Activated CD8-positive, alpha-beta memory T cell treated with anti-CD3 and anti-CD28 coated beads for 36 hours (primary cell): ENCODE results near the gene SHKBP1. TPM values are rescaled to one million over a fixed set of nuclear protein-coding genes. Genes with fewer than 3 reads are reported as not detected.

Experiments used
- CTCF ChIA-PET: fragments of 350-600 bp; sonication (Branson Sonifier 250); formaldehyde crosslinking; loops from one replicate; lab custom pipeline; 2021; ENCODE audit warnings: antibody characterized with exemption; lab: Charles Lee
- POLR2A ChIA-PET: fragments of 350-600 bp; sonication (Branson Sonifier 250); formaldehyde crosslinking; loops from one replicate; lab custom pipeline; 2021; ENCODE audit warnings: antibody characterized with exemption; lab: Charles Lee
- total RNA-seq, 2 experiments: library from RNA; stranded (reverse); gene quantifications; one replicate each; pipeline ENCODE4 v1.2.3, GENCODE V29; 2021

The SHKBP1 gene
- total RNA-seq, 2 experiments from 2014 or later, result 86.7 to 93.5 TPM

DNA sequence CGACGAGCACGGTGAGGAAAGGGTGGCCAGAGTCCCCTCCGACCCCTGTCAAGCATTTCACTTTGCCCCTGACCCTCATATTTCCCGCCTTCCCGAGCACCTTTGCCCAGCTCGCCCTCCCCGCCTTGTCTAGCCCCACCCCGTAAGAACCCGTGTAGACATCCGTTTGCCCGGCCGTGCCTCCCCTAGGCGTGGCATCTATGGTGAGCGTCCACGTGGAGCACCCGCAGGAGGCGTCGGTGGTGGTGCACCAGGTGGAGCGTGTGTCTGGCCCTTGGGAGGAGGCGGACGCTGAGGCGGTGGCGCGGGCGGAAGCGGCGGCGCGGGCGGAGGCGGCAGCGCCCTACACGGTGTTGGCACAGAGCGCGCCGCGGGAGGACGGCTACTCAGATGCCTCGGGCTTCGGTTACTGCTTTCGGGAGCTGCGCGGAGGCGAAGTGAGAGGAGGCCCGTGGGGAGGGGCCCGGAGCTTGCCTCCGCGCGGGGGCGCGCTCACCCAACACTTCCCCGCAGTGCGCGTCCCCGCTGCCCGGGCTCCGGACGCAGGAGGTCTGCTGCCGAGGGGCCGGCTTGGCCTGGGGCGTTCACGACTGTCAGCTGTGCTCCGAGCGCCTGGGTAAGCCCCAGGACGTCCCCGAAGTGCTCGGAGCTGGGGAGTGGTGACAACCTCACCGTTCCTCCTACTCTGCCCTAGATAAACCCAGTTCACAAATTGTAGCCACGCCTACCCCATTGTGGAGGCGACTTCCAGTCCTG is 28.7 kb downstream of the SHKBP1 start:
- ChIA-PET POLR2A (interaction anchor here (0.6 to 3.5 kb wide), 4 partner anchors 9 to 35 kb away, joined by 3 to 28 read pairs (median 4); no protein-coding TSS in a partner anchor), CTCF (interaction anchor here (0.8 to 12.0 kb wide), 9 partner anchors 10 to 300 kb away, joined by 3 to 69 read pairs (median 4); no protein-coding TSS in a partner anchor)

- ChIA-PET CTCF (interaction anchor here (0.8 to 12.0 kb wide), 4 partner anchors 8 to 143 kb away, joined by 3 to 69 read pairs (median 10); no protein-coding TSS in a partner anchor), POLR2A (interaction anchor here (0.6 kb wide), 1 partner anchor 9 kb away, joined by 3 read pairs; no protein-coding TSS in a partner anchor)
Measured at GRCh38 chr19:40607311-40608239, 30.9 kb downstream of the SHKBP1 start.

DNA sequence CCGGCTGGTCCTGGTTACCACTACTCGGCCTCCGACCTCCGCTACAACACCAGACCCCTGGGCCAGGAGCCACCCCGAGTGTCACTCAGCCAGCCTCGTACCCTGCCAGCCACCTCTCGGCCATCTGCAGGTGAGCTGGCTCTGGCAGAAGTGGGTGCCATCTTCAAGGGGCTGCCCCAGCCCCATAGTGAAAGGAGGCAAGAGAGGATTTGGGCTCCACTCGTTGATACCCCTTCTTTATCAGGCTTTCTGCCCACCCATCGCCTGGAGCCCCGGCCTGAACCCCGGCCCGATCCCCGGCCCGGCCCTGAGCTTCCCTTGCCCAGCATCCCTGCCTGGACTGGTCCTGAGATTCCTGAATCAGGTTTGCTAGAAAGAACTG is 31.6 kb downstream of the SHKBP1 start:
- CTCF ChIA-PET, result interaction anchor here (0.8 to 12.0 kb wide), 5 partner anchors 9 to 144 kb away, joined by 3 to 69 read pairs (median 4); no protein-coding TSS in a partner anchor
- POLR2A ChIA-PET, result interaction anchor here (0.6 kb wide), 2 partner anchors 8 to 941 kb away, joined by 3 to 4 read pairs; no protein-coding TSS in a partner anchor

- POLR2A ChIA-PET, result interaction anchor here (1.7 kb wide), 1 partner anchor 142 kb away, joined by 6 read pairs; the partner anchor contains the start of genes ACTMAP and SNRPA
- CTCF ChIA-PET, result interaction anchor here (0.6 to 12.0 kb wide), 4 partner anchors 10 to 57 kb away, joined by 3 to 69 read pairs (median 10); no protein-coding TSS in a partner anchor
Measured at GRCh38 chr19:40608957-40609356, 32.3 kb downstream of the SHKBP1 start.

DNA sequence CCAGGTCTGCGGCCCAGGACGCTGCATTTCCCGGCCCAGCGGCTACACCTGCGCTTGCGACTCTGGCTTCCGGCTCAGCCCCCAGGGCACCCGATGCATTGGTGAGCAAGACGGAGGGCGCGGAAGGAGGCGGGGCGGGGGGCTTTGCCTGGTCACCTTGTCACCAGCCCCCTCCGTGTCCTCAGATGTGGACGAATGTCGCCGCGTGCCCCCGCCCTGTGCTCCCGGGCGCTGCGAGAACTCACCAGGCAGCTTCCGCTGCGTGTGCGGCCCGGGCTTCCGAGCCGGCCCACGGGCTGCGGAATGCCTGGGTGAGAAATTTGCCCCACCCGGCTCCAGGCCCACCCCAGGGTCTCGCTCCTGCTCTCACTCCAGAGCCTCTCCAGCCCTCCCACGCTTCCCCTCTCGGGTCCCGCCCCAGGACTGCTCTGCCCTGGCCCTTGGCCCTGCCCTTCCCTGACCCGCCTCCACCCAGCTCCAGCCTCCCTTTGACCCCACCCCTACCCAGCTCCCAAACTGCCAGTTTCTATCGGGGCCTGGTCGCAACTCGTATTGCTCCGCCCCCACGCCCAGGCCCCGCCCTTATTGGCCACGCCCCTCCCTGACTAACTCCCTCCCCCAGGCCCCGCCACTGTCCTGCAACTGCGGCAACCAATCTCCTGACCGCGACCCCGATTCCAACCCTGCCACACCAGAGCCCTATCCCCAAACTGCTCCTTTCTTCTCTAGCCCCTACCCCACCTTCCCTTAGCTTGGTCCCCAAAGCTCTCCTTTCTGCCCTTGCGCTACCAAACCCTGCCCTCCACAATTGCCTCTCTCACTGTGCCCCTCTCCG is 33.1 kb downstream of the SHKBP1 start:
- ChIA-PET POLR2A (interaction anchor here (1.0 to 1.7 kb wide), 3 partner anchors 21 to 141 kb away, joined by 3 to 6 read pairs (median 3); partner anchors contain the start of genes ACTMAP and SNRPA), CTCF (interaction anchor here (0.6 to 12.0 kb wide), 5 partner anchors 10 to 1176 kb away, joined by 3 to 69 read pairs (median 3); no protein-coding TSS in a partner anchor)

DNA sequence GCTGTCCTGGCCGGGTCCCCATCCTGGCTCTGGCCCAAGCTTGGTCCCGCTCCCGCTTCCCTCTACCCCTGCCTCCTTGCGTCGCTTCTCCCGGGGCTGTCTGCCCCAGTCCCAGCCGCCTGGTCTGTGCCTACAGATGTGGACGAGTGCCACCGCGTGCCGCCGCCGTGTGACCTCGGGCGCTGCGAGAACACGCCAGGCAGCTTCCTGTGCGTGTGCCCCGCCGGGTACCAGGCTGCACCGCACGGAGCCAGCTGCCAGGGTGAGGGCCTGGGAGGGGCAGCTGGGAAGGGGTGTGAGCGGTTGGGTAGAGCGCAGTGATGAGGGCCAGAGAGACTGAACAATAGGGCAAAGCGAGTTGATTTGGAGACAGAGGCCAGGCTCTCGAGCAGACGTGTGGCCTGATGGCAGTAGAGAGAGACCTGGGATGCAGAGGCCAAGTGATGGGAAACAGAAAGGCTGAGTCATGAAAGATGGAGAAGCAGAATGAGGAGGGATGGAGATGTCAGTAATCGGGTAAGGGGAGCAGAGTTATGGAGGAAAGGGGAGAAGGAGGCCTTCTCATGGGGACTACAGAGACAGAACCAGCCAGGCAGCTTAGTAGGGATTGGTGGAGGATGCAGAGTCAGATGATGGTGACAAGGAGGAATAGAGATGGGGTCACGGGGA is 33.9 kb downstream of the SHKBP1 start:
- CTCF ChIA-PET, result interaction anchor here (1.0 to 3.4 kb wide), 2 partner anchors 11 to 24 kb away, joined by 3 to 17 read pairs; no protein-coding TSS in a partner anchor
- POLR2A ChIA-PET, result interaction anchor here (1.0 to 1.7 kb wide), 3 partner anchors 20 to 140 kb away, joined by 3 to 6 read pairs (median 3); partner anchors contain the start of genes ACTMAP and SNRPA

DNA sequence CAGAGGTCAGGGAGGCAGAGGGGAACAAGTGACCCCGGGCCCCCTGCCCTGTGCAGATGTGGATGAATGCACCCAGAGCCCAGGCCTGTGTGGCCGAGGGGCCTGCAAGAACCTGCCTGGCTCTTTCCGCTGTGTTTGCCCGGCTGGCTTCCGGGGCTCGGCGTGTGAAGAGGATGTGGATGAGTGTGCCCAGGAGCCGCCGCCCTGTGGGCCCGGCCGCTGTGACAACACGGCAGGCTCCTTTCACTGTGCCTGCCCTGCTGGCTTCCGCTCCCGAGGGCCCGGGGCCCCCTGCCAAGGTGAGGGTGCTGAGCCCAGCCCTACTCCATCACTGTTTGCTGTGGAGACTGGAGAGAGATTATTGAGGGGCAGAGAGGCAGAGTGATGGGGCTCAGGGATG is 34.4 kb downstream of the SHKBP1 start:
- ChIA-PET CTCF (interaction anchor here (3.4 kb wide), 1 partner anchor 12 kb away, joined by 17 read pairs; no protein-coding TSS in a partner anchor), POLR2A (no interaction called here)

GRCh38 chr19:40611900-40612698 is 35.4 kb downstream of the SHKBP1 start:
- CTCF ChIA-PET, result interaction anchor here (1.5 kb wide), 1 partner anchor 12 kb away, joined by 6 read pairs; the partner anchor contains the start of gene LTBP4
- POLR2A ChIA-PET, result no interaction called here

DNA sequence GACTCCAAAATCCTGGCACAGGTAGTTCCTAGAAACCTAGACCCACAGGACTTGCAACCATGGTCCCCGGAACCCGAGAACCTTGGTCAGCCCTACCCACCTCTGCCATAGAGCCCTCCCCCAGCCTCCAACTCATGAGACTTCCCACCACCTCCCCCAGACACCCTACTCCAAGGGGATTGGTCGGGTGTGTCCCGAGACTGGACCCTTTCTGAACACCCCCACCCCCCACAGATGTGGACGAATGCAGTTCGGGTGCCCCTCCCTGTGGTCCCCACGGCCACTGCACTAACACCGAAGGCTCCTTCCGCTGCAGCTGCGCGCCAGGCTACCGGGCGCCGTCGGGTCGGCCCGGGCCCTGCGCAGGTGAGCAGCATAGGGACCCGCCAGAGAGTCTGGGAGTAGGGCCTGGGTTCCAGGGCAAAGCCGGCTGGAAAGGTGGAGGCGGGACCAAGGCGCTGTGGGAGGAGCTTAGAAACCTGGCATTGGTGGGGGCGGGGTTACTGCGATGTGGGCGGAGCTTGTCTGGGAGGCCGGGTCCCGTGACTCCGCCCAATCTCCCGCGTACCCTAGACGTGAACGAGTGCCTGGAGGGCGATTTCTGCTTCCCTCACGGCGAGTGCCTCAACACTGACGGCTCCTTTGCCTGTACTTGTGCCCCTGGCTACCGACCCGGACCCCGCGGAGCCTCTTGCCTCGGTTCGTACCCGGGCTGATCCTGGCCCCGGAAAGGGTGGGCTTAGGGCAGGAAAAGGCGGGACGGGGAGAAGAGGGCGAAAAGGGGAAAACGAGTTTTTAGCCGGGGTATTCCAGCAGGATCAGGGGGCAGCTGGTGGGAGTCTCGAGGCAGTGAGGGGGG is 36.4 kb downstream of the SHKBP1 start:
- ChIA-PET POLR2A (interaction anchor here (0.5 to 3.2 kb wide), 4 partner anchors 8 to 190 kb away, joined by 3 to 28 read pairs (median 4); no protein-coding TSS in a partner anchor), CTCF (interaction anchor here (0.6 to 1.5 kb wide), 5 partner anchors 10 to 1683 kb away, joined by 3 to 9 read pairs (median 6); partner anchors contain the start of gene LTBP4)

GRCh38 chr19:40613690-40614621 is 37.3 kb downstream of the SHKBP1 start:
- CTCF ChIA-PET, result interaction anchor here (0.6 to 3.0 kb wide), 9 partner anchors 9 to 1684 kb away, joined by 3 to 22 read pairs (median 6); partner anchors contain the start of gene LTBP4
- POLR2A ChIA-PET, result interaction anchor here (0.6 to 3.2 kb wide), 3 partner anchors 9 to 189 kb away, joined by 3 to 28 read pairs (median 5); no protein-coding TSS in a partner anchor

GRCh38 chr19:40614622-40615411 is 38.1 kb downstream of the SHKBP1 start:
- CTCF ChIA-PET, result interaction anchor here (0.7 to 3.0 kb wide), 6 partner anchors 10 to 194 kb away, joined by 3 to 22 read pairs (median 6); no protein-coding TSS in a partner anchor
- POLR2A ChIA-PET, result interaction anchor here (0.6 to 3.2 kb wide), 2 partner anchors 10 to 215 kb away, joined by 3 to 28 read pairs; no protein-coding TSS in a partner anchor

DNA sequence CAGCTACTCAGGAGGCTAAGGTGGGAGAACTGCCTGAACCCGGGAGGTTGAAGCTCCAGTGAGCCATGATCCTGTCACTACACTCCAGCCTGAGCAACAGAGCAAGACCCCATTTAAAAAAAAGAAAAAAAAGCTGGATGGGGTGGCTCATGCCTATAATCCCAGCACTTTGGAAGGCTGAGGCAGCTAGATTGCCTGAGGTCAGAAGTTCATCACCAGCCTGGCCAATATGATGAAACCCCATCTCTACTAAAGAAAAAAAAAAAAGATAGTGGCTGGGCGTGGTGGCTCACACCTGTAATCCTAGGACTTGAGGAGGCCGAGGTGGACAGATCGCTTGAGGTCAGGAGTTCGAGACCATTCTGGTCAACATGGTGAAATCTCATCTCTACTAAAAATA is 39.5 kb downstream of the SHKBP1 start:
- ChIA-PET CTCF (interaction anchor here (1.1 to 3.0 kb wide), 4 partner anchors 11 to 93 kb away, joined by 3 to 22 read pairs (median 11); no protein-coding TSS in a partner anchor), POLR2A (interaction anchor here (0.7 kb wide), 2 partner anchors 8 to 11 kb away, joined by 3 read pairs; no protein-coding TSS in a partner anchor)

- CTCF ChIA-PET, result interaction anchor here (3.0 kb wide), 1 partner anchor 17 kb away, joined by 22 read pairs; no protein-coding TSS in a partner anchor
Measured at GRCh38 chr19:40616941-40617340, 40.3 kb downstream of the SHKBP1 start.

More at GRCh38 chr19:40616941-40617340, 40.3 kb downstream of the SHKBP1 start:
- POLR2A ChIA-PET, result interaction anchor here (0.7 kb wide), 1 partner anchor 9 kb away, joined by 3 read pairs; no protein-coding TSS in a partner anchor
